Testis (tissue), 3 donors: Measurements from ENCODE around the gene TBX2. TPM values are rescaled to one million over a fixed set of nuclear protein-coding genes. Genes with fewer than 3 reads are reported as not detected.
"Not testable (repeated sequence)": the region's sequence is repeated elsewhere in the genome, so short reads cannot be mapped to it uniquely, and the experiment has no call there.

Source experiments
- DNase-seq: peaks from one replicate; pipeline ENCODE4 v3.0.0-alpha.2; 2019
- H3K27ac ChIP-seq, 2 donors: fragments of 200-600 bp; sonication (generic); one replicate each; pipeline ENCODE4 v1.5.1; 2019
- H3K27me3 ChIP-seq: fragments of 200-600 bp; sonication (generic); one replicate; pipeline ENCODE4 v1.5.1; 2019
- H3K36me3 ChIP-seq: fragments of 200-600 bp; sonication (generic); one replicate; pipeline ENCODE4 v1.5.1; 2017; ENCODE audit warnings: low read depth; ENCODE audit errors: missing control alignments
- H3K4me1 ChIP-seq: fragments of 200-600 bp; sonication (generic); one replicate; pipeline ENCODE4 v1.5.1; 2019
- H3K4me3 ChIP-seq, 2 donors: fragments of 200-600 bp; sonication (generic); one replicate each; pipeline ENCODE4 v1.5.1; 2017 to 2019
- H3K9me3 ChIP-seq: fragments of 200-600 bp; sonication (generic); one replicate; pipeline ENCODE4 v1.5.1; 2017
- CTCF ChIP-seq, 3 experiments: fragments of 450-650 bp in 2 of 3; fragments of 200-600 bp in 1 of 3; sonication (generic) in 1 of 3; IDR thresholded peaks; one replicate each; pipeline ENCODE4 v1.5.1; 2016 to 2019; ENCODE audit warnings: antibody characterized with exemption in 3 of 3, mild to moderate bottlenecking in 2 of 3, moderate library complexity in 1 of 3
- POLR2A ChIP-seq: fragments of 450-650 bp; IDR thresholded peaks from one replicate; pipeline ENCODE4 v1.6.1; 2017; ENCODE audit warnings: antibody characterized with exemption, mild to moderate bottlenecking, moderate library complexity
- WGBS, 2 donors: methylation state at CpG; one replicate each; pipeline ENCODE4 v1.1.5; 2018; 5-methylcytosine and 5-hydroxymethylcytosine counted together
- intact Hi-C: fragments of 100-400 bp; cut with DNase I; formaldehyde crosslinking; loops from one replicate; pipeline ENCODE4 v1.15.1; 2023; ENCODE audit warnings: low total_unique reads
- polyA plus RNA-seq: library from polyadenylated mRNA; stranded (reverse); fragments of 350-450 nt; fragmentation: Illumina TruSeq; extraction: RNeasy Lipid Tissue Mini Kit (QIAGEN cat#74804); gene quantifications from one replicate; pipeline ENCODE4 v1.2.3, GENCODE V29; 2014; ENCODE audit warnings: low read depth, low replicate concordance; ENCODE audit not compliant: insufficient read depth
- total RNA-seq, 2 donors: library from RNA; depleted of rRNA; stranded (reverse); fragments of >200 nt; gene quantifications; one replicate each; pipeline ENCODE4 v1.2.3, GENCODE V29; 2016

TBX2 gene
- total and polyA plus RNA-seq, 3 donors from 2014 or later = 14.8 to 29.6 (median 20.1) TPM

GRCh38 chr17:61436995-61437704 is 37.5 kb downstream of the TBX2 start:
- H3K36me3 ChIP-seq = no peaks in the 10 kb centered on the region
- H3K4me1 ChIP-seq = no peaks in the 10 kb centered on the region
- no peak overlapping the region for H3K4me3 ChIP-seq
- H3K27ac ChIP-seq = no peak overlapping the region
- TF ChIP-seq POLR2A = no peak
- no peak for TF ChIP-seq CTCF (IDR thresholded peaks at IDR 0.05)
- H3K9me3 ChIP-seq = no peaks in the 10 kb centered on the region
- H3K27me3 ChIP-seq = no peaks in the 10 kb centered on the region
- intact Hi-C loops = no loop called here
- DNase-seq = no peak

GRCh38 chr17:61440697-61441096 is 41.1 kb downstream of the TBX2 start:
- no peaks in the 10 kb centered on the region for H3K27me3 ChIP-seq
- no peak overlapping the region for H3K4me3 ChIP-seq
- intact Hi-C loops = no loop called here
- no peaks in the 10 kb centered on the region for H3K4me1 ChIP-seq
- no peaks in the 10 kb centered on the region for H3K36me3 ChIP-seq
- DNase-seq = no peak
- no peak overlapping the region for H3K27ac ChIP-seq
- no peaks in the 10 kb centered on the region for H3K9me3 ChIP-seq
- no peak for TF ChIP-seq CTCF (IDR thresholded peaks at IDR 0.05)
- no peak for TF ChIP-seq POLR2A

- 89 to 97% methylated on average over 6 of the region's 6 CpGs for WGBS, 2 donors
- H3K27me3 ChIP-seq, intact Hi-C loops, DNase-seq, H3K27ac ChIP-seq, H3K4me3 ChIP-seq, H3K36me3 ChIP-seq, H3K4me1 ChIP-seq, H3K9me3 ChIP-seq: not testable (repeated sequence)
Measured at GRCh38 chr17:61441507-61441906, 41.9 kb downstream of the TBX2 start.

- DNase-seq = no peak
- H3K4me1 ChIP-seq = no peaks in the 10 kb centered on the region
- H3K36me3 ChIP-seq = no peaks in the 10 kb centered on the region
- no peaks in the 10 kb centered on the region for H3K27me3 ChIP-seq
- intact Hi-C loops = no loop called here
- no peaks in the 10 kb centered on the region for H3K9me3 ChIP-seq
- H3K4me3 ChIP-seq = no peak overlapping the region
- WGBS, 2 donors = 68 to 70% methylated on average over 4 of the region's 4 CpGs
- H3K27ac ChIP-seq = no peak overlapping the region
- TF ChIP-seq CTCF (IDR thresholded peaks at IDR 0.05) = no peak
- TF ChIP-seq POLR2A = no peak
Measured at GRCh38 chr17:61442136-61442775, 42.6 kb downstream of the TBX2 start.

- H3K27ac ChIP-seq = no peak overlapping the region
- peak overlapping the region; percentile 40 to 51 for H3K4me3 ChIP-seq
- 24 to 42% methylated on average over 9 to 11 of the region's 11 CpGs for WGBS, 2 donors
- DNase-seq = no peak
- H3K9me3 ChIP-seq = no peaks in the 10 kb centered on the region
- TF ChIP-seq CTCF (IDR thresholded peaks at IDR 0.05) = no peak
- TF ChIP-seq POLR2A = no peak
- no peaks in the 10 kb centered on the region for H3K27me3 ChIP-seq
- intact Hi-C loops = no loop called here
- H3K36me3 ChIP-seq = no peaks in the 10 kb centered on the region
- H3K4me1 ChIP-seq = no peaks in the 10 kb centered on the region
Measured at GRCh38 chr17:61442878-61443474, 43.3 kb downstream of the TBX2 start.
